Stimulated activated naive B cell treated with anti-CD40 and anti-IgM and Interleukin-4, amounts not matched to agents 10 μg/mL and 1 μg/mL and 100 μg/mL, for 72 hours (primary cell): Measurements from ENCODE around the gene SPRY1.

Experiments used
- ATAC-seq, 2 donors: fragments of 150-1000 bp; cut with Tn5 transposase; replicated peaks; 2 replicates each; pipeline ENCODE4 v1.10.0; 2021; ENCODE audit warnings: moderate library complexity in 1 of 2
- DNase-seq: peaks from one replicate; pipeline ENCODE4 v3.0.0; 2021
- H3K27ac Mint-ChIP-seq: one replicate; pipeline ENCODE4 v1.8.0; 2022; ENCODE audit warnings: mild to moderate bottlenecking, mixed read lengths
- H3K27me3 Mint-ChIP-seq, 2 donors: one replicate each; pipeline ENCODE4 v1.8.0; 2022; ENCODE audit warnings: mixed read lengths in 2 of 2
- H3K36me3 Mint-ChIP-seq, 2 donors: one replicate each; pipeline ENCODE4 v1.8.0; 2022; ENCODE audit warnings: mixed read lengths in 2 of 2, mild to moderate bottlenecking in 1 of 2
- H3K4me1 Mint-ChIP-seq, 2 donors: one replicate each; pipeline ENCODE4 v1.8.0; 2022; ENCODE audit warnings: mixed read lengths in 2 of 2, mild to moderate bottlenecking in 1 of 2
- H3K4me3 Mint-ChIP-seq, 2 donors: one replicate each; pipeline ENCODE4 v1.8.0; 2022; ENCODE audit warnings: mild to moderate bottlenecking in 2 of 2, mixed read lengths in 2 of 2, moderate library complexity in 1 of 2
- H3K9me3 Mint-ChIP-seq, 2 donors: one replicate each; pipeline ENCODE4 v1.8.0; 2022; ENCODE audit warnings: mixed read lengths in 2 of 2, mild to moderate bottlenecking in 1 of 2

Gene SPRY1, protein sequence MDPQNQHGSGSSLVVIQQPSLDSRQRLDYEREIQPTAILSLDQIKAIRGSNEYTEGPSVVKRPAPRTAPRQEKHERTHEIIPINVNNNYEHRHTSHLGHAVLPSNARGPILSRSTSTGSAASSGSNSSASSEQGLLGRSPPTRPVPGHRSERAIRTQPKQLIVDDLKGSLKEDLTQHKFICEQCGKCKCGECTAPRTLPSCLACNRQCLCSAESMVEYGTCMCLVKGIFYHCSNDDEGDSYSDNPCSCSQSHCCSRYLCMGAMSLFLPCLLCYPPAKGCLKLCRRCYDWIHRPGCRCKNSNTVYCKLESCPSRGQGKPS

GRCh38 chr4:123396307-123397143 lies at the start of gene SPRY1:
SPRY1 (plus strand) TSS chr4:123396795; CDS start chr4:123401592, 4,797 bp downstream.
- H3K27me3 Mint-ChIP-seq = no peaks in the 10 kb centered on the region
- H3K36me3 Mint-ChIP-seq = peaks cover 8 to 18% of the 10 kb centered on the region in 2 donors
- peak within 1 kb of the TSS; percentile 89 to 93 for H3K4me3 Mint-ChIP-seq
- H3K9me3 Mint-ChIP-seq = no peaks in the 10 kb centered on the region
- ATAC-seq (peak; percentile 51 to 55), DNase-seq (peak; percentile 80)
- peaks cover 13 to 36% of the 10 kb centered on the region in 2 donors for H3K4me1 Mint-ChIP-seq
- peak within 1 kb of the TSS; percentile 95 for H3K27ac Mint-ChIP-seq

- Mint-ChIP-seq H3K36me3 (no peaks in the 10 kb centered on the region), H3K9me3 (no peaks in the 10 kb centered on the region), H3K27me3 (no peaks in the 10 kb centered on the region), H3K4me1 (no peaks in the 10 kb centered on the region), H3K4me3 (no peak overlapping the region), H3K27ac (no peak overlapping the region)
- DNase-seq (no peak), ATAC-seq (no peak)
These were observed 49.6 kb upstream of the SPRY1 start for GRCh38 chr4:123346951-123347350.

GRCh38 chr4:123348946-123349345 lies 47.6 kb upstream of the SPRY1 start:
- Mint-ChIP-seq H3K36me3 (no peaks in the 10 kb centered on the region), H3K4me1 (peaks cover 8 to 11% of the 10 kb centered on the region in 2 donors), H3K4me3 (no peak overlapping the region), H3K27me3 (no peaks in the 10 kb centered on the region), H3K27ac (no peak overlapping the region), H3K9me3 (no peaks in the 10 kb centered on the region)
- DNase-seq = no peak
- no peak for ATAC-seq

- no peak overlapping the region for H3K4me3 Mint-ChIP-seq
- peaks cover 8 to 11% of the 10 kb centered on the region in 2 donors for H3K4me1 Mint-ChIP-seq
- H3K27me3 Mint-ChIP-seq = no peaks in the 10 kb centered on the region
- no peaks in the 10 kb centered on the region for H3K9me3 Mint-ChIP-seq
- no peaks in the 10 kb centered on the region for H3K36me3 Mint-ChIP-seq
- H3K27ac Mint-ChIP-seq = no peak overlapping the region
- ATAC-seq (no peak), DNase-seq (no peak)
These were observed 47.0 kb upstream of the SPRY1 start for GRCh38 chr4:123349421-123350190.

GRCh38 chr4:123350191-123350544 lies 46.4 kb upstream of the SPRY1 start:
- no peak overlapping the region for H3K4me3 Mint-ChIP-seq
- H3K9me3 Mint-ChIP-seq = no peaks in the 10 kb centered on the region
- no peaks in the 10 kb centered on the region for H3K27me3 Mint-ChIP-seq
- ATAC-seq (no peak), DNase-seq (no peak)
- peaks cover 8 to 11% of the 10 kb centered on the region in 2 donors for H3K4me1 Mint-ChIP-seq
- H3K27ac Mint-ChIP-seq = no peak overlapping the region
- no peaks in the 10 kb centered on the region for H3K36me3 Mint-ChIP-seq

GRCh38 chr4:123350726-123351125 lies 45.9 kb upstream of the SPRY1 start:
- Mint-ChIP-seq H3K36me3 (no peaks in the 10 kb centered on the region), H3K27me3 (no peaks in the 10 kb centered on the region), H3K4me1 (peaks cover 8 to 11% of the 10 kb centered on the region in 2 donors), H3K27ac (no peak overlapping the region), H3K4me3 (no peak overlapping the region), H3K9me3 (no peaks in the 10 kb centered on the region)
- ATAC-seq = no peak
- DNase-seq = no peak

DNA sequence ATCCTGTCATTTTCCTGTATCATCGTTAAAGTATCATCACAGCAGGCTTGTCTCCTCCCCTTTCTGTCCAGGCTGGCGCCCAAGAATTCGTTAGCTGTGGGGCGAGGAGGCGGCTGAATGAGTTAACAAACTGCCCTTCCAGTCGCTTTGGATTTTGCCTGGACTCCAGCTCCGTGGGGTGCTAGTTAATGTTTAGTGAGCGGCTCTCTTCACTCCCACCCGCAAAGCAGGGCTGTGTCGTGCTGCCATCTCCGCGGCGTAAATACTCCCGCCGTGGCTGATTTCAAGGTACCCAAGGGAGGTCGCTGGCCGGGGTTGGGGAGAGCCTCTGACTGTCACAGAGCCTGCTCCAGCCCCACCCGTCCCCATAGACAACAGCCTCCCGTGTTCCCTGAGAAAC lies 44.9 kb upstream of the SPRY1 start:
- Mint-ChIP-seq H3K9me3 (no peaks in the 10 kb centered on the region), H3K27me3 (no peaks in the 10 kb centered on the region), H3K4me3 (no peak overlapping the region), H3K27ac (no peak overlapping the region), H3K36me3 (no peaks in the 10 kb centered on the region), H3K4me1 (peaks cover 8 to 11% of the 10 kb centered on the region in 2 donors)
- DNase-seq (no peak), ATAC-seq (no peak)

DNA sequence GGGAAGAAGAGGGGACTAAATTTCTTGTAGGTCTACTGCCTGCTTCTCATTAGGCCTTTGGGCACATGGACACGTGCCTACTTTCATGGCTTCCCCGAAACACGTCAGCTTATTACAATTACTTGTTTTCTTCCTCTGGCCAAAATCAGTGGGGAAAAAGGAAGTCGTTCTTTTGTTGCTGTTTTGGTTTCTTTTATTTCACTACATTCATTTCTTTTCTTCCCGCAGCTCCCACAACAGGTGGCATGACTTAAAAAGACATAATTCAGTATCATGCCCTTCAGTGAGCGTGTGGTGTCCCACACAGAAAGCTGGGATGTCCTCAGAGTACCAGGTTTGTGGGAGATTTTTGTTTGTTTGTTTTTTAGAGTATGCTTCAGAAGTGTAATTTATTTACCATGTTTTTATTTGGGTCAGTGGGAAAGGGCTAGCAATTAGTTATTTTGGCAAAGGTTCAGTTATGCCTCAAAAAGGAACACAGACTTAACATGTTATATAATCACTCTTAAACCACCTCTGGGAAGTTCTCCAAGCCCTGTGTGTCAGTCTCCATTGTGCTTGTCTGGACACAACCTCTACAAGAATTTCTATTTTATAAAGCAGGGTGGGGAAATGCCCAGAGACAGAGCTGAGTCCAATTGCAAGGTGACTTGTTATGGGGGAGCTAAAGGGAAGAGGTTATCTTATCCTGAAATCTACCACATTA lies 44.2 kb upstream of the SPRY1 start:
- Mint-ChIP-seq H3K9me3 (no peaks in the 10 kb centered on the region), H3K4me1 (peaks cover 8 to 11% of the 10 kb centered on the region in 2 donors), H3K27ac (peak overlapping the region; percentile 66), H3K4me3 (peak overlapping the region in 1 of 2 donors; percentile 1), H3K36me3 (no peaks in the 10 kb centered on the region), H3K27me3 (peaks cover 0 to 5% of the 10 kb centered on the region in 2 donors)
- DNase-seq = no peak
- ATAC-seq = peak; percentile 49 to 51

DNA sequence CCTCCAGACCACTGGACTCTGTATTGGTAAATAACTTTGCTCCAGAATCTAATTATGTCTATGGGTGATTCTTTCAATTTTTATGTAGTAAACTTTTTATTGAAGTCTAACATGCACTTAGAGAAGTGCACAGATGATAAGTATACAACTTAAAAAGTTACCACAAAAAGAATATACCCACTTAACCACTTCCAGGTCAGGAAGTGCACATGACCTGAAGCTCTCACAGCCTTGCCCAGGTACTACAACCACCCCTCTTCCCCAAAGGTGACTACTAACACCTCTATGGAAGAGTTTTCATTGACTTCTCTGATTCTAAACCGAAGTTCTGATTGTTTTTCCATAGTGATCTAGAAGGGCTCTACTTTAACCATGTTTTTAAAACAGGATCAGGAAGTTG lies 43.6 kb upstream of the SPRY1 start:
- Mint-ChIP-seq H3K27me3 (peaks cover 0 to 7% of the 10 kb centered on the region in 2 donors), H3K4me1 (peaks cover 8 to 11% of the 10 kb centered on the region in 2 donors), H3K9me3 (no peaks in the 10 kb centered on the region), H3K4me3 (no peak overlapping the region), H3K36me3 (no peaks in the 10 kb centered on the region), H3K27ac (no peak overlapping the region)
- no peak for ATAC-seq
- DNase-seq = no peak

DNA sequence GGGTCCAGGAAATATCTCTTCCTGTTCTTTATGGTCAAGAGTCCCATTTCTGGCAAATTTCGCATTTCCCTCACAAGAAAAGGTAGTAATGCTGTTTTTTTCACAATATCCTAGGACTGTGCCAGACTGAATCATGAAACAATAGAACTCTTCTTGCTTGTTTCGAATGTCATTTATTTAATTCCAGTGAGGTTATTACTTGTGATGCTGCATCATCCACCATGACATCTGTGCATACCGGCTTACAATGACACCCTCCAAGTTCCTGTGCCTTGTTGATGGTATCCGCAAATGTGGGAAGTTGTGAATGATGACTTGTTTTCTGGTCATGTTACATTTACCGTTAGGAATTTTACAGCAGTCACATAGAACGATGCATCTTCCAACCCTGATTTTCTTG lies 42.9 kb upstream of the SPRY1 start:
- H3K9me3 Mint-ChIP-seq = no peaks in the 10 kb centered on the region
- peaks cover 0 to 7% of the 10 kb centered on the region in 2 donors for H3K27me3 Mint-ChIP-seq
- ATAC-seq = no peak
- H3K4me1 Mint-ChIP-seq = peaks cover 8 to 11% of the 10 kb centered on the region in 2 donors
- no peaks in the 10 kb centered on the region for H3K36me3 Mint-ChIP-seq
- no peak overlapping the region for H3K27ac Mint-ChIP-seq
- no peak for DNase-seq
- no peak overlapping the region for H3K4me3 Mint-ChIP-seq

DNA sequence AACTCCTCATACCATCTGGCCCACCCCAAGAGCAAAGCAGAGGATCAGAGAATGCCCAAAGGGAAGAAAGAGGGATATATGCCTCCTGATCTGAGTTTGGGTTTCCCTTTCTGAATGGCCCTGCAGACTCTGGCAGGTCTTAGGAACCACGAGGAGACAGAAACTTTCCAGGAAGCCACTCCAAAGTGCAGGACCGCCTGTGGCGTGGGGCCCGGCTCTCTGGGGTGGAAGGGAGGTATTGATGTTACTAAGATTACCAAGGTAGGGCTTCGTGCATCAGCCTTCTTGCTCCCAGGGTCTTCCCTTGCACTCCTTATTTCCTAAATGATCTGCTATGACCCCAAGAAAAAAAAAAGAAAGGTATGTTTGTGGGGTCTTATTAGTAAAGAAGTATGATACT lies 41.9 kb upstream of the SPRY1 start:
- ATAC-seq (no peak), DNase-seq (no peak)
- Mint-ChIP-seq H3K27me3 (peaks cover 0 to 7% of the 10 kb centered on the region in 2 donors), H3K4me3 (no peak overlapping the region), H3K4me1 (peaks cover 9 to 11% of the 10 kb centered on the region in 2 donors), H3K27ac (no peak overlapping the region), H3K36me3 (no peaks in the 10 kb centered on the region), H3K9me3 (no peaks in the 10 kb centered on the region)

- H3K27ac Mint-ChIP-seq = no peak overlapping the region
- peaks cover 0 to 7% of the 10 kb centered on the region in 2 donors for H3K27me3 Mint-ChIP-seq
- peaks cover 9 to 11% of the 10 kb centered on the region in 2 donors for H3K4me1 Mint-ChIP-seq
- H3K4me3 Mint-ChIP-seq = no peak overlapping the region
- DNase-seq = no peak
- ATAC-seq = no peak
- no peaks in the 10 kb centered on the region for H3K36me3 Mint-ChIP-seq
- H3K9me3 Mint-ChIP-seq = no peaks in the 10 kb centered on the region
These were observed 39.7 kb upstream of the SPRY1 start for GRCh38 chr4:123356921-123357320.

- ATAC-seq (no peak), DNase-seq (no peak)
- no peak overlapping the region for H3K4me3 Mint-ChIP-seq
- H3K36me3 Mint-ChIP-seq = no peaks in the 10 kb centered on the region
- H3K27me3 Mint-ChIP-seq = peaks cover 0 to 7% of the 10 kb centered on the region in 2 donors
- H3K27ac Mint-ChIP-seq = no peak overlapping the region
- peaks cover 13 to 18% of the 10 kb centered on the region in 2 donors for H3K4me1 Mint-ChIP-seq
- no peaks in the 10 kb centered on the region for H3K9me3 Mint-ChIP-seq
These were observed 36.9 kb upstream of the SPRY1 start for GRCh38 chr4:123359449-123360315.
